ENCODE data around the gene MORF4L2.
"Not testable (repeated sequence)": the region's sequence is repeated elsewhere in the genome, so short reads cannot be mapped to it uniquely, and the experiment has no call there.

The MORF4L2 gene

DNA sequence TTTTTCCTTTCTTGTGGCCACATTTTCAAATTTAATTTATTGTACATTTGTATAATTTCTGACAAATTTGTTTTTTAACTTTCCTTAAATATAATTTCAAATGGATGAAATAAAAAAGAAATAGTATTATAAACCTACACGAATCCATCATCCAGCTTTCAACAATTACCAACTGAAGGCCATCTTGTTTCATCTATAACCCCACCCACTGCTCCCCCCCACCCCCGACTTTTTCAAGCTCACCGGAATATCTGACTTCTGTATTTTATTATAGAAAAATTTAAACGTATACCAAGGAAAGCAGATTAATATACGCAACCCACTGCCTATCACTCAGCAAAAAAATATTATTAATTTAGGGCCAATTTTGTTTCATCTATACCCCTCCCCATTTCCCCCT lies 1.1 kb downstream of the MORF4L2 start:
- in situ Hi-C loops (cut with MboI; ENCODE audit: low pct_unique_long_range_greater_than_20kb, low sequenced_read_pairs), result no loop called here
- peak; percentile 17 for DNase-seq

DNA sequence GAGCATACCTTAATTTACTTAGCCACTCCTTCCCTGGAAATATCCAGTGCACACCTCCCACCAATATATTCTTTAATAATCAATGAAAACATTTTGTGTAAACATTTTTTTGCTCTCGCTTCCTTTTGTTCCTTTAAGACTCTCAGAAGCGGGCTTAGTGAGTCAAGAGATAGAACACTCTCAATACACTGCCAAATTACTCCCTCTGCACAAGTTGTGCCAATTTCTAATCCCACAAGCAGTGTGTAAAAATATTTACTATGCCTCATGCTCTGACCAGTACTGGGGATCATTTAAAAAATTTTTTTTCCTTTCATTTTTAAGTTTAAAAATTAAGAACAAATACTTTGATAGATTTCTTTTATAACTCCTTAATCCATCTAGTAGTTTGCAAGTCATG lies 5.1 kb downstream of the MORF4L2 start:
- no peak for DNase-seq
- in situ Hi-C loops (cut with MboI; ENCODE audit: low pct_unique_long_range_greater_than_20kb, low sequenced_read_pairs), result no loop called here

GRCh38 chrX:103678199-103678993 lies 8.1 kb downstream of the MORF4L2 start:
- in situ Hi-C loops (cut with MboI; ENCODE audit: low pct_unique_long_range_greater_than_20kb, low sequenced_read_pairs), result no loop called here

DNA sequence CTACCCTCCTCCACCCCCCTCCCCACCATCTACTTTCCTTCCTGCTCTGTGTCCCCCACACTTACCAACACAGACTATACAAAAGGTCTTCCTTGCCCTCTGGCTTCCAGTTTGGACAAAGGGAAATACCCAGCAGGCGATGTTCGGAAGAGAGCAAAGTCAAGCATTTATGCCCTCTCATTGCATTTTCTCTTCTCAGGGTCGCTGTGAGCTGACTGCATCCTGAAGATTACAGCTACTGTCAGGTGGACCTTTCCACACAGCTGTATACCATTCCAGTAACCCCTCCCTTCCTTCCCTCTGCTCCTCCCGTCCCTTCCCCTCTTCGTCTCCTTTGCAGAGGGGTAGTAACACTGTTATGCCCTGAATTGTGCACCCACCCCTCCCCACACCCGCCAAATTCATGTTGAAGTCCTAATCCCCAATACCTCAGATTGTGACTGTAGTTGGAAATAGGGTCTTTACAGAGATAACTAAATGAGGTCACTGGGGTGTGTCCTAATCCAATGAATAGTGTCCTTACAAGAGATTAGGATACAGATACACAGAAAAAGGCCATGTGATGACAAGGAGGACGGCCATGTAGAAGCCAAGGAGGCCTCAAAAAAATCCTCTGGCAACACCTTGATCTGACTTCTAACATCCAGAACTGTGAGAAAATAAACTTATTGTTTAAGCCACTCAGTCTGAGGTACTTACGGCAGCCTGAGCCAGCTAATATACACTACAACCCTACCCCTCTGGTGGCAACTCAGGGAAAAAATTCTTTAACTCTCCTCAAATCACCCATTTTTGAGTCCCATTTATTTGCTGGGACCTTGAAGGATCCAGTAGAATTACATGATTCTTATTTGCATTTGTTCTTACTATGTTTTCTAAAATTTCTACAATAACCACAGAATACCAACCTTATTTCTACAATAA lies 11.7 kb downstream of the MORF4L2 start:
- in situ Hi-C loops (cut with MboI; ENCODE audit: low pct_unique_long_range_greater_than_20kb, low sequenced_read_pairs), result no loop called here
- DNase-seq, result no peak

More at GRCh38 chrX:103678199-103678993, 8.1 kb downstream of the MORF4L2 start:
- no peak for DNase-seq

DNA sequence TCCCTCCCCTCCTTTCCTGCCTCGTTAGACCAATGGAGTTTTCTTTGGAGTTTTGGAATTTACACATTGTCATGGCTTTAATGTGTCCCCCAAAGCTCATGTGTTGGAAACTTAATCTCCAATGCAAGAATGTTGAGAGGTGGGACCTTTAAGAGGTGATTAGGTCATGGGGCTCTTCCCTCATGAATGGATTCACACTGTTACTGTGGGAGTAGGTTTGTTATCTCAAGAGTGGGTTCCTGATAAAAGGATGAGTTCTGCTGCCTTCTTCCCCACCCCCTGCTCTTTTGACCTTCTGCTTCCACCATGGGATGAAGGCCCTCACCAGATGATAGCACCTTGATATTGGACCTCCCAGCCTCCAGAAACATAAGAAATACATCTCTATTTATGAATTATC lies 16.8 kb downstream of the MORF4L2 start:
- in situ Hi-C loops (cut with MboI; ENCODE audit: low pct_unique_long_range_greater_than_20kb, low sequenced_read_pairs), result no loop called here
- no peak for DNase-seq

DNA sequence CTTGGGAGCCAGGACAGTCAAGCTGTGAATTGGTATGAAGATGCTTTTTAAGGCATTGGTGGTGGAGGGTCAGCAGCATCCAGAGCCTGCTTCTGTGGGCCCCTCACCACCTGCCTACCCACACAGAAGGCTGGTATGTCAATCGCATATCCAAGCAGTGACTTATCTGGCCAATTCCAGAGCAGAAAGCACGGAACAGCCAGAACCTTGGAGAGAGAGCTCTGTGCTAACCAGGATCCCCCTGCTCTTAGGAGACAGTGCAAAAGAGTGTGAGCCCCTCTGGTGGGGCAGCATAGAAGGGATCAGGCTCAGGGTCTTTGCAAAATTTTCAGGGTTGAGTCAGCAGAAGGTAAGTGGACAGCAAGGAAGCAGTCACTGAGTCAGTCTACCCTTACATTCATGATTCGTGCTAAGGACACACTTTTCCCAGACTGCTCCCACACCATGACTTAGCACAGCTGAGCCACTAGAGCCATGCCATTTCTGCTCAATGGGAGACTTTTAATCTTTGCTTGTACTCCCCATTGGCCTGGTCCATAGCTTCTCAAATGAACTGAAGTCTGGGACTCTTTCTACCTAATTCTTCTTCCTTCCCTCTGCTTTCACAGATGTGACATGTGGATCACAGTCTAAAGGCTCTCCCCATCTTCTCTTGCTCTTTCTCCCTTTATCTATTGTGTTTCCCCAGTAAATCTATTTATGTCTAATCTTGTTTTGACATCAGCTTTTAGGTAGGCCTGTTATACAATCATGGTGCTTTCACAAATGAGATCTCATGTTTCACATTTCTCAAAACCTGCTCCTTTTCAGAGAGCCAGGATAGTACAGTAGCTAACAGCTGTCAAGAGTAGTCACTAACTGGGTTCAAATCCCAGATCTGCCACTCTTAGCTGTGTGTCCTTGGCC lies 20.0 kb downstream of the MORF4L2 start:
- no peak for DNase-seq
- in situ Hi-C loops (cut with MboI; ENCODE audit: low pct_unique_long_range_greater_than_20kb, low sequenced_read_pairs), result no loop called here

DNA sequence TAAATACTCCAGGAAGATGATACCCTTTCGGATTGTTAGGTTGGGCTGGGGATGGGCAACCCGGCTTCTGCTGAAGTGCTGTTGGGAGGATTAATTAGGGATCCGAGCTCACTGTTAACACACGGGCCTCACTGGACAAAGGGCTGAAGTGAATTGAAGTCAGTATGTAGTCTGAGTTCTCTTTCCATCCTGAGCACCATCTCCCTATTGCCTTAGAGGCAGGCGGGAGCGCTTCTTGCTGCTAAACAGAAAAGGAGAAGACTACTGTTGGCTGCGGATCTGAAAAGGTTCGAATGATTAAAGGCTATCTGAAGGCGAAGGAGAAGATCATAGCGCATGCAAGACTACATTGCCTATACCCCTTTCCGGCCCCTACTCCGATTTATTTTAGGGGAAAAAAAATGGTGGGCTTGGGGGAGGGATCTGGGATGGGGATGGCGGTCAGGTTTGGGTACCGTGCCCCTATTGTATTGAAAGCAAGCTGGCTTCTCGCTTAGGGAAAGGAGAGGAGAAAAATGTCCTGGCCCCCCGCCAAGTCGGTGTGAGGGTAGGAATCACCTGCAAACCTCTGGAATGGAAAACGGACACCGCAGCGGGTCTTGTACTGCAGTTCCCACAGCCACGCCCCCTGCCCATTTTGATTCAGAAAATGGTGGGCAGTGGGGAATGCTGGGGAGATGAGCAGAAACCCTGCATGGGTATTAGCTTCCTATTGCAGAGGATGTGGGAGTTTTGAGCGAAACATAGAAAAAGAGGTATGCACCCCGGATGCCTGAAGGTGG lies 22.3 kb downstream of the MORF4L2 start:
- in situ Hi-C loops (cut with MboI; ENCODE audit: low pct_unique_long_range_greater_than_20kb, low sequenced_read_pairs), result no loop called here
- no peak for DNase-seq

DNA sequence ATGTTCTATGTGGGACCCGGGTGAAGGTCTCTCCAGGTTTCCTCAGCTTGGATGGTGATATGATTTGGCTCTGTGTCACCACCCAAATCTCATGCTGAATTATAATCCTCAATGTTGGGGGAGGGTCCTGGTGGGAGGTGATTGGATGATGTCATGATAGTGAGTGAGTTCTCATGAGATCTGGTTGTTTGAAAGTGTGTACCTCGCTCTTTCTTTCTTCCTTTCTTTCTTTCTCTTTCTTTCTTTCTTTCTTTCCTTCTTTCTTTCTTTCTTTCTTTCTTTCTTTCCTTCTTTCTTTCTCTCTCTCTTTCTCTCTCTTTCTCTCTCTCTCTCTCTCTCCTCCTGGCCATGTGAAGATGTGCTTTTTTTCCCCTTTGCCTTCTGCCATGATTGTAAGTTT lies 27.0 kb downstream of the MORF4L2 start:
- DNase-seq; in situ Hi-C loops (cut with MboI; ENCODE audit: low pct_unique_long_range_greater_than_20kb, low sequenced_read_pairs): not testable (repeated sequence)

DNA sequence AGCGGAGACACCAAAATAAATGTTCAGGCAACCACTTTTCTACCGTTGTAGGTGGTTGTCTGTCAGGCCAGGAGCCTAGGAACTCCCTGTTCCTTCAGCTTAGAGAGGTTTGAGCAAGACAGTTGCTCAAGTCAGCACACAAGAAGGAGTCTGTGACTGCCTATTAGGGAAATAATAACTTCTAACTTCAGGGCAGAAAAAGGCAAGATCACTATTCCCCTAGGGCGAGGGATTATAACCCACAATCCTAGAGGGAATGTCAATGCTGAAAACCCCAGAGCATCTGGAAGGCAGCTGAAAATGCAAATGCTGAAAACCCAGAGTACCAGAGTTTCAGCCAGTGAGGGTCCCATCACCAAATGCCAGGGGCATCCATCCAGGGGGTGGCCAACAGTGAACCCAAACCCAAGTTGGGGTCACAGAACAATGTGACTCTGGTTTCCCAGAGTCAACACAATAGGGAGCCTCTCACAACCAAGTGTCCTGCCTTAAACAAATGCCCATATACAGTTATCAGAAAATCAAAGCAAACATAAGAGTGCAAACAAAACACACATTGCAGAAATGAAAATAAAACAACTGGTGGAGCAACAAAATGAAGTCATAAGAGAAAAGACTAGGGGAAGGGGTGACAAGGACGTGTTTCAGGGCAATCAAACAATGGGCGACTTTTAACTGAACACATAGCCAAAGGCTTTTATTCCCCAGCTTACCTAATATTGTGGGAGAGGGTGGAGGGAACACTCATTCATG lies 27.6 kb downstream of the MORF4L2 start:
- in situ Hi-C loops (cut with MboI; ENCODE audit: low pct_unique_long_range_greater_than_20kb, low sequenced_read_pairs), result no loop called here
- no peak for DNase-seq

DNA sequence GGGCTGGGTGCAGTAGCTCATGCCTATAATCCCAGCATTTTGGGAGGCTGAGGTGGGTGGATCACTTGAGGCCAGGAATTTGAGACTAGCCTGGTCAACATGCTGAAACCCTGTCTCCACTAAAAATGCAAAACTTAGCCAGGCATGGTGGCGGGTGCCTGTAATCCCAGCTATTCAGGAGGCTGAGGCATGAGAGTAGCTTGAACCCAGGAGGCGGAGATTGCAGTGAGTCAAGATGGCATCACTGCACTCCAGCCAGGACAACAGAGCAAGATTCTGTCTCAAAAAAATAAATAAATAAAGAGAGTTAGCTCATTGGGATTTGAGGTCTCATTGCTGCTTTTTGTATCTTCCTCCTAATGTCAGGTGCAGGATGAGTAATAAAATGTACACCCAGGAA lies 29.4 kb downstream of the MORF4L2 start:
- DNase-seq; in situ Hi-C loops (cut with MboI; ENCODE audit: low pct_unique_long_range_greater_than_20kb, low sequenced_read_pairs): not testable (repeated sequence)

GRCh38 chrX:103656617-103657016 lies 29.9 kb downstream of the MORF4L2 start:
- DNase-seq, result no peak
- in situ Hi-C loops (cut with MboI; ENCODE audit: low pct_unique_long_range_greater_than_20kb, low sequenced_read_pairs), result no loop called here

- in situ Hi-C loops (cut with MboI; ENCODE audit: low pct_unique_long_range_greater_than_20kb, low sequenced_read_pairs); DNase-seq: not testable (repeated sequence)
Observed at GRCh38 chrX:103655230-103656000, 31.1 kb downstream of the MORF4L2 start.

DNA sequence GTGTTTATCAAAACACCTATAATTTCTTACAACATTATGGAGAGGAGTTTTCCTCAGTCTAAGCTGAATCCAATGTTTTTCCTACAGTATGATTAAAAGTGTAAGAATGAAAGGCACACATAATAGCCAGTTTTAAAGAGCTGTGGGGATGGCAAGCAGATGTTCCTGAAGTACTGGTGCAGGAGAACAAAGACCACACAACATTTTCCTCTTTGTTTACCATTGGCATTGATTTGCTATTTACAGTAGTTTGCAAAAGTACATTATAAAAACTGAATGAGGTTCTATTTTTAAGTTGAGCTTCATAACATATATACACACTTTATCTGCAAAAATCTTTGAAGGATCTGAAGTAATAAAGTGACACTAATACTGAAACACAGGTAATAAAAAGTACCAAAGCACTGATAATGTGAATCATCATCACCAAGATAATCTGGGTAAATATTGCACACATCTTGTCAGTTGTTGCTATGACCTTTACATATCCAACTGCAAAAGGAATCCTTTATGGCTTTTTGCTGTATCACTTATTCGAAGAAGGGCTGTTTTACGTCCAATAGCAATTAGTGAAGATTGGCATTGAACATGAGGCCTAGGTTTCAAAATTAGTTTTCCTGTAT lies 35.2 kb downstream of the MORF4L2 start:
- no peak for DNase-seq
- in situ Hi-C loops (cut with MboI; ENCODE audit: low pct_unique_long_range_greater_than_20kb, low sequenced_read_pairs), result no loop called here

DNA sequence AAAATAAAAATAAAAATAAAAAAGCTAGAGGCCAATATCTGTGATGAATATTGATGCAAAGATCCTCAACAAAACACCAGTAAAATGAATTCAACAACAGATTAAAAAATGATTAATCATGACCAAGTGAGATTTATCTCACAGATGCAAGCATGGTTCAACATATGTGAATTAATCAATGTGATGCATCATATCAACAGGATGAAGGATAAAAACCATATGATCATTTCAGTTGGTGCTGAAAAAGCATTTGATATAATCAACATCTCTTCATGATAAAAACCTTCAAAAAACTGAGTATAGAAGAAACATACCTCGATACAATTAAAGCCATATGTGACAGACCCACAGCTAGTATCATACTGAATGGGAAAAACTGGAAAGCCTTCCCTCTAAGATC lies 38.9 kb downstream of the MORF4L2 start:
- no peak for DNase-seq
- in situ Hi-C loops (cut with MboI; ENCODE audit: low pct_unique_long_range_greater_than_20kb, low sequenced_read_pairs), result no loop called here

DNA sequence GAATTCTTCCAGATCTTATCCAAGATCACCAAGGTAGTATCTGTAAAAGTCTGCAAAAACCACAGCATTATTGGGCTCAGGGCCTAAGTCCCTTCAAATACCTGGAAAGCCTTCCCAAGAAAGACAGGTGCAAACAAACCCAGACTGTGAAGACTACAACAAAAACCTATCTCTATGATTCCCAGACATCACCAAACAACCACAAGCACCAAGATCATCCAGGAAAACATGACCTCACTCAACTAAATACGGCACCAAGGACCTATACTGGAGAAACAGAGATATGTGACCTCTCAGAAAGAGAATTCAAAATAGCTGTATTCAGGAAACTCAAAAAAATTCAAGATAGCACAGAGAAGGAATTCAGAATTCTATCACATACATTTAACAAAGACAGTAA lies 42.4 kb downstream of the MORF4L2 start:
- in situ Hi-C loops (cut with MboI; ENCODE audit: low pct_unique_long_range_greater_than_20kb, low sequenced_read_pairs), result no loop called here
- DNase-seq, result no peak

DNA sequence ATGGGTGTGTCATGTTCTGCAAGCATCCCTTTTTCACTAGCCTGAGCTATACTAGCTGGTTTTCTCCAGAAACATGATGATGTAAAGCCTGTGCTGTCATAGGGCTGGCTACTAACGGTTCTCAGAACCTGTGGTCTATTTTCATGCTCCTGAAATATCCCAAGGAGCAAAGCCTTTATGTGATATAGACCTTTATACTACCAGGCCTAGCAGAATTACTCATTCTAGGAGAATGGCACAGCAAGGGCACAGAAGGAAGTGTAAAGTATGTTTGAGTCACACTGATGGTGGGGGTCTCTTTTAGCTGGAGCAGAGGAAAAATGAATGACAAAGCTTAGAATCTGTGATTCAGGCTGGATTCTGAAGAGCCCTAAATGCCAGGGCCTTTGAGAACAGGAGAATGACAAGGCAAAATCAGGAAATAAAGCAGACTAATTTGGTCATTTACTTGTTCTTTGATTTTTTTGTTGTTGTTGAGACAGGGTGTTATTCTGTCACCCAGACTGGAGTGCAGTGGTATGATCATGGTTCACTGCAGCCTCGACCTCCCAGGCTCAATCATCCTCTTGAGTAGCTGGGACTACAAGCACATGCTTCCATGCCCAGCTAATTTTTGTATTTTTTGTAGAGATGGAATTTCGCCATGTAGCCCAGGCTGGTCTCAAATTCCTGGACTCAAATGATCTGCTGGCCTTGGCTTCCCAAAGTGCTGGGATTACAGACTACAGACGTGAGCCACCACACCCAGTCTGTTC lies 45.9 kb downstream of the MORF4L2 start:
- in situ Hi-C loops (cut with MboI; ENCODE audit: low pct_unique_long_range_greater_than_20kb, low sequenced_read_pairs), result no loop called here
- no peak for DNase-seq

Measured in KBM-7 (cell line).